Neural cell (in vitro differentiated cells): ENCODE results near the gene IGLON5. TPM values are rescaled to one million over a fixed set of nuclear protein-coding genes. Genes with fewer than 3 reads are reported as not detected.

ENCODE experiments used
- H2AFZ ChIP-seq: fragments of 200-600, 300-800 bp; sonication (generic), shearing (Covaris generic); 2 replicates; pipeline ENCODE4 v1.6.0; 2014; ENCODE audit warnings: low read depth, mild to moderate bottlenecking, antibody characterized with exemption, low read length, moderate library complexity
- H3F3A ChIP-seq: fragments of 200-600 bp; shearing (Covaris generic); 2 replicates; pipeline ENCODE4 v1.6.1; 2016; ENCODE audit warnings: mild to moderate bottlenecking, moderate library complexity, mixed read lengths, antibody characterized with exemption, low read length; ENCODE audit not compliant: insufficient read depth, poor library complexity, severe bottlenecking
- H3K27ac ChIP-seq: fragments of 200-600, 300-800 bp; sonication (generic), shearing (Covaris generic); 2 replicates; pipeline ENCODE4 v1.5.1; 2014; ENCODE audit warnings: mild to moderate bottlenecking, low read length, moderate library complexity
- H3K27me3 ChIP-seq: fragments of 300-800, 200-600 bp; sonication (generic), shearing (Covaris generic); 2 replicates; pipeline ENCODE4 v1.6.0; 2014; ENCODE audit warnings: mild to moderate bottlenecking, low read depth, low read length, moderate library complexity; ENCODE audit not compliant: insufficient read depth
- H3K36me3 ChIP-seq: fragments of 300-800, 200-600 bp; sonication (generic), shearing (Covaris generic); 2 replicates; pipeline ENCODE4 v1.5.1; 2014; ENCODE audit warnings: mild to moderate bottlenecking, antibody characterized with exemption, low read length, moderate library complexity; ENCODE audit not compliant: insufficient read depth
- H3K4me2 ChIP-seq: fragments of 300-800, 200-600 bp; sonication (generic), shearing (Covaris generic); 2 replicates; pipeline ENCODE4 v1.6.0; 2014; ENCODE audit warnings: mild to moderate bottlenecking, low read length
- H3K4me3 ChIP-seq: fragments of 300-800, 200-600 bp; sonication (generic), shearing (Covaris generic); 2 replicates; pipeline ENCODE4 v1.5.1; 2014; ENCODE audit warnings: mild to moderate bottlenecking, low read length, moderate library complexity
- H3K79me2 ChIP-seq: fragments of 200-600 bp; shearing (Covaris generic); replicated peaks from 2 replicates; pipeline ENCODE4 v1.6.0; 2014; ENCODE audit warnings: mild to moderate bottlenecking, low read length, moderate library complexity; ENCODE audit not compliant: insufficient read depth
- H3K9ac ChIP-seq: fragments of 300-800, 200-600 bp; sonication (generic), shearing (Covaris generic); 2 replicates; pipeline ENCODE4 v1.6.1; 2016; ENCODE audit warnings: mild to moderate bottlenecking, low read length, mixed read lengths
- H3K9me2 ChIP-seq: fragments of 200-600 bp; shearing (Covaris generic); 2 replicates; pipeline ENCODE4 v1.6.1; 2016; ENCODE audit warnings: mild to moderate bottlenecking, low read length, mixed read lengths; ENCODE audit not compliant: insufficient read depth
- H3K9me3 ChIP-seq: fragments of 200-600, 300-800 bp; sonication (generic), shearing (Covaris generic); 2 replicates; pipeline ENCODE4 v1.6.1; 2016; ENCODE audit warnings: mild to moderate bottlenecking, mixed run types, low read length, moderate library complexity, mixed read lengths
- H4K20me1 ChIP-seq: fragments of 200-600 bp; shearing (Covaris generic); 2 replicates; pipeline ENCODE4 v1.6.1; 2016; ENCODE audit warnings: mild to moderate bottlenecking, mixed run types; ENCODE audit not compliant: insufficient read depth
- CTCF ChIP-seq: fragments of 450-650 bp; IDR thresholded peaks from 2 replicates; pipeline ENCODE4 v1.5.1; 2014; ENCODE audit warnings: antibody characterized with exemption, mild to moderate bottlenecking, moderate library complexity; ENCODE audit not compliant: poor library complexity, severe bottlenecking
- EP300 ChIP-seq: fragments of 450-650 bp; conservative IDR thresholded peaks from 2 replicates; pipeline ENCODE4 v1.6.1; 2014; ENCODE audit warnings: antibody characterized with exemption, mild to moderate bottlenecking, moderate library complexity; ENCODE audit not compliant: poor library complexity, severe bottlenecking
- EZH2 ChIP-seq: fragments of 200-600, 300-800 bp; shearing (Covaris generic), sonication (generic); IDR thresholded peaks from 2 replicates; pipeline ENCODE4 v1.6.1; 2014; ENCODE audit warnings: antibody characterized with exemption, low read length, borderline replicate concordance, mild to moderate bottlenecking; ENCODE audit not compliant: insufficient read depth, poor library complexity, severe bottlenecking
- MXI1 ChIP-seq: fragments of 450-650 bp; conservative IDR thresholded peaks from 2 replicates; pipeline ENCODE4 v1.6.1; 2014; ENCODE audit warnings: antibody characterized with exemption, mild to moderate bottlenecking; ENCODE audit not compliant: poor library complexity, severe bottlenecking
- POLR2AphosphoS5 ChIP-seq: IDR thresholded peaks from 2 replicates; pipeline ENCODE4 v1.6.1; 2012
- RAD21 ChIP-seq: fragments of 450-650 bp; conservative IDR thresholded peaks from 2 replicates; pipeline ENCODE4 v1.6.1; 2014; ENCODE audit warnings: antibody characterized with exemption, mild to moderate bottlenecking, moderate library complexity
- REST ChIP-seq: IDR thresholded peaks from 2 replicates; pipeline ENCODE4 v1.6.1; 2012; ENCODE audit warnings: borderline replicate concordance
- SMC3 ChIP-seq: fragments of 450-650 bp; conservative IDR thresholded peaks from 2 replicates; pipeline ENCODE4 v1.6.1; 2014; ENCODE audit warnings: antibody characterized with exemption, mild to moderate bottlenecking, moderate library complexity; ENCODE audit not compliant: poor library complexity
- polyA plus RNA-seq: library from polyadenylated mRNA; depleted of rRNA; stranded (reverse); fragments of >200 nt; gene quantifications from 2 replicates; pipeline ENCODE4 v1.2.3, GENCODE V29; 2014

The IGLON5 gene
- polyA plus RNA-seq, 1 donor from 2014 or later, result 13.5 TPM

GRCh38 chr19:51364200-51365106 is 53.0 kb downstream of the IGLON5 start:
- no peaks in the 10 kb centered on the region for H4K20me1 ChIP-seq
- no peak overlapping the region for H2AFZ ChIP-seq
- no peak overlapping the region for H3K4me3 ChIP-seq
- peaks cover 5% of the 10 kb centered on the region for H3F3A ChIP-seq
- no peaks in the 10 kb centered on the region for H3K79me2 ChIP-seq
- H3K9me3 ChIP-seq, result no peaks in the 10 kb centered on the region
- H3K9me2 ChIP-seq, result no peaks in the 10 kb centered on the region
- no peak overlapping the region for H3K9ac ChIP-seq
- TF ChIP-seq SMC3 (no peak), CTCF (no peak), REST (no peak), MXI1 (no peak), RAD21 (no peak), POLR2AphosphoS5 (no peak), EP300 (no peak), EZH2 (no peak)
- no peak overlapping the region for H3K27ac ChIP-seq
- no peaks in the 10 kb centered on the region for H3K36me3 ChIP-seq
- H3K4me2 ChIP-seq, result no peak overlapping the region
- H3K27me3 ChIP-seq, result no peaks in the 10 kb centered on the region

GRCh38 chr19:51365211-51365964 is 53.9 kb downstream of the IGLON5 start:
- peak overlapping the region; percentile 64 for H3K4me2 ChIP-seq
- H3K9me3 ChIP-seq, result no peaks in the 10 kb centered on the region
- H4K20me1 ChIP-seq, result no peaks in the 10 kb centered on the region
- peak overlapping the region; percentile 83 for H3K9ac ChIP-seq
- peaks cover 5% of the 10 kb centered on the region for H3F3A ChIP-seq
- TF ChIP-seq EP300 (no peak), CTCF (peak; percentile 18), POLR2AphosphoS5 (no peak)
- H3K27ac ChIP-seq, result peak overlapping the region; percentile 63
- H3K27me3 ChIP-seq, result no peaks in the 10 kb centered on the region
- H3K79me2 ChIP-seq, result no peaks in the 10 kb centered on the region
- no peaks in the 10 kb centered on the region for H3K36me3 ChIP-seq
- H2AFZ ChIP-seq, result peak overlapping the region; percentile 73
- peak overlapping the region; percentile 85 for H3K4me3 ChIP-seq
- H3K9me2 ChIP-seq, result no peaks in the 10 kb centered on the region
